ENCODE measurements around the gene TIMM17B.

- no peak for TF ChIP-seq CTCF (IDR thresholded peaks at IDR 0.05)
- TF ChIP-seq POLR2A (IDR thresholded peaks at IDR 0.05): no peak
These were observed 5.7 kb upstream of the TIMM17B start for GRCh38 chrX:48903290-48903689.

Measured in tibial nerve (tissue), 3 donors.